Muscle layer of duodenum (tissue), 2 donors: ENCODE measurements around the gene TAF11.

Source experiments
- H3K27ac ChIP-seq: one replicate; pipeline ENCODE4 v1.7.0; 2013; ENCODE audit warnings: mild to moderate bottlenecking, low read length
- H3K27me3 ChIP-seq: one replicate; pipeline ENCODE4 v1.7.0; 2013; ENCODE audit warnings: low read depth, mild to moderate bottlenecking, control low read depth, low read length
- H3K36me3 ChIP-seq, 2 donors: one replicate each; pipeline ENCODE4 v1.7.0; 2013; ENCODE audit warnings: low read length in 2 of 2, control low read depth in 1 of 2, mild to moderate bottlenecking in 1 of 2; ENCODE audit not compliant: insufficient read depth in 2 of 2, control insufficient read depth in 1 of 2
- H3K4me1 ChIP-seq, 2 donors: one replicate each; pipeline ENCODE4 v1.7.0; 2013; ENCODE audit warnings: low read length in 2 of 2, mild to moderate bottlenecking in 2 of 2, control low read depth in 1 of 2, moderate library complexity in 1 of 2; ENCODE audit not compliant: insufficient read depth in 2 of 2, control insufficient read depth in 1 of 2
- H3K4me3 ChIP-seq, 2 donors: one replicate each; pipeline ENCODE4 v1.7.0; 2013; ENCODE audit warnings: low read length in 2 of 2, low read depth in 1 of 2, mild to moderate bottlenecking in 1 of 2
- H3K9me3 ChIP-seq, 2 donors: one replicate each; pipeline ENCODE4 v1.7.0; 2013; ENCODE audit warnings: low read length in 2 of 2, control low read depth in 1 of 2, mild to moderate bottlenecking in 1 of 2; ENCODE audit not compliant: control insufficient read depth in 1 of 2
- donor health status: healthy.

Gene TAF11

GRCh38 chr6:34834789-34835518 lies 52.9 kb downstream of the TAF11 start:
- Histone ChIP-seq H3K9me3 (no peaks in the 10 kb centered on the region), H3K36me3 (peaks cover 23 to 28% of the 10 kb centered on the region in 2 donors), H3K27ac (no peak overlapping the region), H3K4me1 (no peaks in the 10 kb centered on the region), H3K4me3 (no peak overlapping the region), H3K27me3 (no peaks in the 10 kb centered on the region)

- Histone ChIP-seq H3K36me3 (peaks cover 24 to 32% of the 10 kb centered on the region in 2 donors), H3K4me3 (no peak overlapping the region), H3K9me3 (no peaks in the 10 kb centered on the region), H3K4me1 (no peaks in the 10 kb centered on the region), H3K27ac (no peak overlapping the region), H3K27me3 (no peaks in the 10 kb centered on the region)
These were observed 54.9 kb downstream of the TAF11 start for GRCh38 chr6:34832942-34833341.

GRCh38 chr6:34829137-34829536 lies 58.7 kb downstream of the TAF11 start:
- peaks cover 7 to 20% of the 10 kb centered on the region in 2 donors for H3K36me3 ChIP-seq

More at GRCh38 chr6:34829137-34829536, 58.7 kb downstream of the TAF11 start:
- Histone ChIP-seq H3K9me3 (no peaks in the 10 kb centered on the region), H3K4me1 (no peaks in the 10 kb centered on the region), H3K27me3 (no peaks in the 10 kb centered on the region), H3K4me3 (no peak overlapping the region), H3K27ac (no peak overlapping the region)
